Progenitor cell of endocrine pancreas (in vitro differentiated cells): ENCODE measurements around the gene C12orf43. TPM values are rescaled to one million over a fixed set of nuclear protein-coding genes. Genes with fewer than 3 reads are reported as not detected.

Source experiments
- DNase-seq: peaks from one replicate; pipeline ENCODE4 v3.0.0; 2021; ENCODE audit warnings: low spot score; ENCODE audit not compliant: unreplicated experiment
- H3K27ac Mint-ChIP-seq: 2 replicates; pipeline ENCODE4 v1.8.0; 2021; ENCODE audit warnings: mild to moderate bottlenecking, moderate library complexity, mixed read lengths
- H3K27me3 Mint-ChIP-seq: 2 replicates; pipeline ENCODE4 v1.8.0; 2021; ENCODE audit warnings: mixed read lengths
- H3K36me3 Mint-ChIP-seq: 2 replicates; pipeline ENCODE4 v1.8.0; 2022; ENCODE audit warnings: mixed read lengths; ENCODE audit not compliant: insufficient read depth
- H3K4me1 Mint-ChIP-seq: 2 replicates; pipeline ENCODE4 v1.8.0; 2021; ENCODE audit warnings: low read depth, mixed read lengths
- H3K4me3 Mint-ChIP-seq: 2 replicates; pipeline ENCODE4 v1.8.0; 2021; ENCODE audit warnings: low read depth, mild to moderate bottlenecking, moderate library complexity, mixed read lengths
- H3K9me3 Mint-ChIP-seq: 2 replicates; pipeline ENCODE4 v1.8.0; 2021; ENCODE audit warnings: low read depth, mixed read lengths
- CTCF ChIP-seq: fragments of 200-600 bp; sonication (generic); IDR thresholded peaks from one replicate; pipeline ENCODE4 v1.5.0; 2021; ENCODE audit warnings: antibody characterized with exemption, mild to moderate bottlenecking; ENCODE audit not compliant: unreplicated experiment
- total RNA-seq: library from RNA; stranded (reverse); gene quantifications from 2 replicates; pipeline ENCODE4 v1.2.1, GENCODE V29; 2021

The C12orf43 gene
- total RNA-seq, 1 donor from 2014 or later, result 17.2 TPM

- Mint-ChIP-seq H3K36me3 (no peaks in the 10 kb centered on the region), H3K4me1 (no peaks in the 10 kb centered on the region), H3K27ac (no peak overlapping the region), H3K27me3 (peaks cover 22% of the 10 kb centered on the region), H3K9me3 (no peaks in the 10 kb centered on the region), H3K4me3 (no peak overlapping the region)
- no peak for TF ChIP-seq CTCF
- DNase-seq, result no peak
These were observed 18.5 kb upstream of the C12orf43 start for GRCh38 chr12:121034616-121035305.

GRCh38 chr12:121033625-121034349 is 17.5 kb upstream of the C12orf43 start:
- H3K4me1 Mint-ChIP-seq, result no peaks in the 10 kb centered on the region
- no peaks in the 10 kb centered on the region for H3K9me3 Mint-ChIP-seq
- no peak overlapping the region for H3K4me3 Mint-ChIP-seq
- peaks cover 16% of the 10 kb centered on the region for H3K27me3 Mint-ChIP-seq
- no peak for DNase-seq
- H3K36me3 Mint-ChIP-seq, result no peaks in the 10 kb centered on the region
- no peak overlapping the region for H3K27ac Mint-ChIP-seq
- no peak for TF ChIP-seq CTCF

- H3K36me3 Mint-ChIP-seq, result no peaks in the 10 kb centered on the region
- peaks cover 18% of the 10 kb centered on the region for H3K27me3 Mint-ChIP-seq
- no peak for TF ChIP-seq CTCF
- peaks cover 6% of the 10 kb centered on the region for H3K4me1 Mint-ChIP-seq
- DNase-seq, result no peak
- H3K9me3 Mint-ChIP-seq, result no peaks in the 10 kb centered on the region
- no peak overlapping the region for H3K27ac Mint-ChIP-seq
- no peak overlapping the region for H3K4me3 Mint-ChIP-seq
These were observed 14.4 kb upstream of the C12orf43 start for GRCh38 chr12:121030576-121031212.

- TF ChIP-seq CTCF, result peak; percentile 34
These were observed 10.2 kb upstream of the C12orf43 start for GRCh38 chr12:121026274-121027045.

More at GRCh38 chr12:121026274-121027045, 10.2 kb upstream of the C12orf43 start:
- H3K36me3 Mint-ChIP-seq, result no peaks in the 10 kb centered on the region
- H3K27ac Mint-ChIP-seq, result no peak overlapping the region
- DNase-seq, result no peak
- H3K4me1 Mint-ChIP-seq, result peaks cover 6% of the 10 kb centered on the region
- no peaks in the 10 kb centered on the region for H3K9me3 Mint-ChIP-seq
- H3K27me3 Mint-ChIP-seq, result peaks cover 10% of the 10 kb centered on the region
- H3K4me3 Mint-ChIP-seq, result no peak overlapping the region
